Kidney (tissue), 14 donors: ENCODE data around the gene PGF. TPM values are rescaled to one million over a fixed set of nuclear protein-coding genes. Genes with fewer than 3 reads are reported as not detected.

ENCODE experiments used
- DNase-seq, 5 donors: peaks; one replicate each; pipeline ENCODE4 v3.0.0-alpha.2; 2013 to 2020
- FAIRE-seq: peaks from 2 replicates; lab custom pipeline; 2012; peaks lifted over from hg19 to GRCh38; lab: Jason Lieb, UNC
- H3K27ac ChIP-seq, 2 donors: one replicate each; pipeline ENCODE4 v1.7.0; 2013; ENCODE audit warnings: low read depth in 2 of 2, low read length in 2 of 2, inconsistent platforms in 1 of 2
- H3K27me3 ChIP-seq: one replicate; pipeline ENCODE4 v1.7.1; 2013; ENCODE audit warnings: low read length, inconsistent platforms; ENCODE audit not compliant: control insufficient read depth, insufficient read depth
- H3K36me3 ChIP-seq, 3 donors: one replicate each; pipeline versions ENCODE4 v1.7.0 to v1.7.1; 2013; ENCODE audit warnings: low read length in 3 of 3, control low read depth in 1 of 3, inconsistent platforms in 1 of 3; ENCODE audit not compliant: insufficient read depth in 3 of 3, control insufficient read depth in 2 of 3
- H3K4me1 ChIP-seq, 3 donors: one replicate each; pipeline versions ENCODE4 v1.7.0 to v1.7.1; 2013; ENCODE audit warnings: low read length in 3 of 3, inconsistent platforms in 1 of 3, low read depth in 1 of 3; ENCODE audit not compliant: control insufficient read depth in 2 of 3, insufficient read depth in 2 of 3
- H3K4me3 ChIP-seq, 3 donors: one replicate each; pipeline versions ENCODE4 v1.7.0 to v1.8.1; 2013; ENCODE audit warnings: low read length in 3 of 3, control low read depth in 1 of 3, inconsistent platforms in 1 of 3
- H3K9ac ChIP-seq, 3 donors: one replicate each; pipeline versions ENCODE4 v1.7.0 to v1.7.1; 2013; ENCODE audit warnings: low read length in 3 of 3, control low read depth in 1 of 3, inconsistent platforms in 1 of 3
- H3K9me3 ChIP-seq, 3 donors: one replicate each; pipeline versions ENCODE4 v1.7.0 to v1.7.1; 2013; ENCODE audit warnings: low read length in 3 of 3, control low read depth in 1 of 3, inconsistent platforms in 1 of 3; ENCODE audit not compliant: control insufficient read depth in 2 of 3, insufficient read depth in 1 of 3
- CTCF ChIP-seq: IDR thresholded peaks from 3 replicates; pipeline ENCODE4 v1.5.1; 2012; ENCODE audit warnings: mild to moderate bottlenecking, moderate library complexity, borderline replicate concordance; ENCODE audit not compliant: insufficient read depth; ENCODE audit errors: extremely low read depth
- intact Hi-C: fragments of 100-400 bp; cut with DNase I; formaldehyde crosslinking; loops from one replicate; pipeline ENCODE4 v1.11.1; 2022
- polyA plus RNA-seq: library from polyadenylated mRNA; stranded (reverse); fragments of 350-450 nt; fragmentation: Illumina TruSeq; extraction: RNeasy Lipid Tissue Mini Kit (QIAGEN cat#74804); gene quantifications from one replicate; pipeline ENCODE4 v1.2.3, GENCODE V29; 2014; ENCODE audit warnings: low read depth, low replicate concordance; ENCODE audit not compliant: insufficient read depth
- total RNA-seq: library from RNA; stranded (reverse); fragmentation: NEBNext Ultra II Directional; extraction: Animal tissue kit (Norgen Biotek cat#: 25700); gene quantifications from one replicate; pipeline ENCODE4 v1.2.1, GENCODE V29; 2021
- donor health status: control.
- donor health status: control.
- donor health status: control.
- donor health status: control.
- donor health status: control.
- donor health status: DM: yes; HTN: yes; CAD: no.
- donor health status: Normal renal cell carcinoma (clear cell type).

The PGF gene
- total and polyA plus RNA-seq, 2 donors from 2014 or later = 9.3 to 12.1 TPM

- Histone ChIP-seq H3K4me3 (peak overlapping the region in 1 of 3 donors; percentile 35), H3K4me1 (peaks cover 0 to 11% (median 2%) of the 10 kb centered on the region in 3 donors), H3K27me3 (no peaks in the 10 kb centered on the region), H3K27ac (no peak overlapping the region), H3K36me3 (no peaks in the 10 kb centered on the region), H3K9me3 (no peaks in the 10 kb centered on the region), H3K9ac (peak overlapping the region in 1 of 3 donors; percentile 12)
- DNase-seq (peak in 4 of 5 donors; percentile 89 to 94 (median 91)), FAIRE-seq (no peak)
- intact Hi-C loops = no loop called here
- TF ChIP-seq CTCF = no peak
These were observed 1.0 kb downstream of the PGF start for GRCh38 chr14:74954232-74954946.

- FAIRE-seq (no peak), DNase-seq (no peak)
- Histone ChIP-seq H3K9me3 (no peaks in the 10 kb centered on the region), H3K9ac (peak overlapping the region in 1 of 3 donors; percentile 12), H3K4me3 (peak overlapping the region in 1 of 3 donors; percentile 35), H3K4me1 (peaks cover 0 to 11% (median 2%) of the 10 kb centered on the region in 3 donors), H3K36me3 (no peaks in the 10 kb centered on the region), H3K27me3 (no peaks in the 10 kb centered on the region), H3K27ac (no peak overlapping the region)
- TF ChIP-seq CTCF = no peak
- intact Hi-C loops = no loop called here
These were observed 1.7 kb downstream of the PGF start for GRCh38 chr14:74953686-74954085.

GRCh38 chr14:74952697-74953484 is 2.5 kb downstream of the PGF start:
- no peak for DNase-seq
- no peak for TF ChIP-seq CTCF
- Histone ChIP-seq H3K36me3 (no peaks in the 10 kb centered on the region), H3K27me3 (no peaks in the 10 kb centered on the region), H3K9me3 (no peaks in the 10 kb centered on the region), H3K4me3 (no peak overlapping the region), H3K9ac (no peak overlapping the region), H3K27ac (no peak overlapping the region), H3K4me1 (peaks cover 0 to 11% (median 2%) of the 10 kb centered on the region in 3 donors)
- intact Hi-C loops = no loop called here
- no peak for FAIRE-seq
